K562 (cell line): ENCODE measurements around the gene ZNF787. TPM values are rescaled to one million over a fixed set of nuclear protein-coding genes. Genes with fewer than 3 reads are reported as not detected.

Experiments used
- E2F4 ChIP-seq: sonication (generic); formaldehyde crosslinking; IDR thresholded peaks from 2 replicates; pipeline ENCODE4 v1.8.0; 2022; ENCODE audit warnings: mild to moderate bottlenecking, low read depth, missing genetic modification reagents
- E4F1 ChIP-seq: fragments of 250-450 bp; sonication (Bioruptor Pico); IDR thresholded peaks from 2 replicates; pipeline ENCODE4 v1.5.0; 2021; ENCODE audit warnings: mild to moderate bottlenecking, borderline replicate concordance
- HDAC2 ChIP-seq: fragments of 450-650 bp; IDR thresholded peaks from 2 replicates; pipeline ENCODE4 v1.6.1; 2016; ENCODE audit warnings: mild to moderate bottlenecking
- LCOR ChIP-seq: sonication (generic); formaldehyde crosslinking; IDR thresholded peaks from 2 replicates; pipeline ENCODE4 v1.8.0; 2022; ENCODE audit warnings: mild to moderate bottlenecking, missing genetic modification reagents
- RHOXF2B ChIP-seq: fragments of 250-450 bp; sonication (Bioruptor Pico); conservative IDR thresholded peaks from 2 replicates; pipeline ENCODE4 v1.5.1; 2021
- RNF2 ChIP-seq: sonication (generic); IDR thresholded peaks from 2 replicates; pipeline ENCODE4 v1.6.1; 2016
- TFAP4 ChIP-seq: sonication (generic); formaldehyde crosslinking; IDR thresholded peaks from 2 replicates; pipeline ENCODE4 v1.8.0; 2022; ENCODE audit warnings: missing genetic modification reagents, mild to moderate bottlenecking, moderate library complexity, borderline replicate concordance
- THRAP3 ChIP-seq: fragments of 450-650 bp; IDR thresholded peaks from 2 replicates; pipeline ENCODE4 v1.6.1; 2016; ENCODE audit warnings: mild to moderate bottlenecking, inconsistent platforms, borderline replicate concordance
- ZBTB40 ChIP-seq, 2 experiments: fragments of 450-650 bp in 1 of 2; sonication (generic) in 1 of 2; formaldehyde crosslinking in 1 of 2; IDR thresholded peaks; 2 replicates each; pipeline versions ENCODE4 v1.7.1 to v1.9.0; 2016 to 2022; ENCODE audit warnings: inconsistent platforms in 1 of 2, mild to moderate bottlenecking in 1 of 2, missing genetic modification reagents in 1 of 2
- ZBTB43 ChIP-seq: sonication (generic); formaldehyde crosslinking; IDR thresholded peaks from 2 replicates; pipeline ENCODE4 v1.8.0; 2023; ENCODE audit warnings: mild to moderate bottlenecking, missing genetic modification reagents
- ZNF75A ChIP-seq: fragments of 450-650 bp; formaldehyde crosslinking; IDR thresholded peaks from 2 replicates; pipeline ENCODE4 v1.4.0; 2020; ENCODE audit warnings: mild to moderate bottlenecking
- polyA plus RNA-seq, 8 experiments: library from polyadenylated mRNA; depleted of rRNA in 4 of 8; stranded (reverse) in 5 of 8; unstranded in 3 of 8; fragments of >200 nt; fragmentation: Nextera tagmentation in 2 of 8; fragmentation: Illumina TruSeq in 1 of 8; extraction: Ambion mirVana in 2 of 8; extraction: Trizol in 1 of 8; gene quantifications; 2 replicates each; pipeline versions ENCODE4 v1.2.1 to v1.2.3, GENCODE V29; 2011 to 2014; ENCODE audit warnings: inconsistent platforms in 1 of 8, missing spikeins in 1 of 8
- total RNA-seq, 7 experiments: library from RNA; depleted of rRNA in 6 of 7; stranded (reverse); fragments of >200 nt in 6 of 7; fragmentation: Illumina TruSeq in 2 of 7; extraction: Trizol in 2 of 7; gene quantifications; 2 replicates each; pipeline versions ENCODE4 v1.2.1 to v1.2.3, GENCODE V29; 2011 to 2021; ENCODE audit warnings: low replicate concordance in 1 of 7

Gene ZNF787
- total and polyA plus RNA-seq, 9 of the 15 experiments (the other 6 are each of a cell fraction or from before 2014, with no cell fraction given): 0.45 to 77.6 (median 7.3) TPM

- TF ChIP-seq ZBTB40 (IDR thresholded peaks at IDR 0.05) (peak; percentile 74), ZBTB40 (CRISPR knock-in tag; IDR thresholded peaks at IDR 0.05) (no peak), ZBTB43 (CRISPR knock-in tag) (0 out of 2 replicates have a peak, but pooled peaks have one; percentile 57), THRAP3 (no peak), RNF2 (no peak), TFAP4 (CRISPR knock-in tag) (no peak), E2F4 (no peak), HDAC2 (no peak), E4F1 (CRISPR knock-in tag) (peak; percentile 85; the same call in 1 of the 2 replicates), ZNF75A (CRISPR knock-in tag) (no peak), RHOXF2B (no peak), LCOR (peak; percentile 78)
These were observed 19.7 kb upstream of the ZNF787 start, which contains the start of gene ZNF444 (continued) for GRCh38 chr19:56140583-56141416.
